ENCODE measurements around the gene PMPCA. TPM values are rescaled to one million over a fixed set of nuclear protein-coding genes. Genes with fewer than 3 reads are reported as not detected.

Gene PMPCA
- total and polyA plus RNA-seq, 2 experiments from 2014 or later = 61.3 to 88.2 TPM

DNA sequence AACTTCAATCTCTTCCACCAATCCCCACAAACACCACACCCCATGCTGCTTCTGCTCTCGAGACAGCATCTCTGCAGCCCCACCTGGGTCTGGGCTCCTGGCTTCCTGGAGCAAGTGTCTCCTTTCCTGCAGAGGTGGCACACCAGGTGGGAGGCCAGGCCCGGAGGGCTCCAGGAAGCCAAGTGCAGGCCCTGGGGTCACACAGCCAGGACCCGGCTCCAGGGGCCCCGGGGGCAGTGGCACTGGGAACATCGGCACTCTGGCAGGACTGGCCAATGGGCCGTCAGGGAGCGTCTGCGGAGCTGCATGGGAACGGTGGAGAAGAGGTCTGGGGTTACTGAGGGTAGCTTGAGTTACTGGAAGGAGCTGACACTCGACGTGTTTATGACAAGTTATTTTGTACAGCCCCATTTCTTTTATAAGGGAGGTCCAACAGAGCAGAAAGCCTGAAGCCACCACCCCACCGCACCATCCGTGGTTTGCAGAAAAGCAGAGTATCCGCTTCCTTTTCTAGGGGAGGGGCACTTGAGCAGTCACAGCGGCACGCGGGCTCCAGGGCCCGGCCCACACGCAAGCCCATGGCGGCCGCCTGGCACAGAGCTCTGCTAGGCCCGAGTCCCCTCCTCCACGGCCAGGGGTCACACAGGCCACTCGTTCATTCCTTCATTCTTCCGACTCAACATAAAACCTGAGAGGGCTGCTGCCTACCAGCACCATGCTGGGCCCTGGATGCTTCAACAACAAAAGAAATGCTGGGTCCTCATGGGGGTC is 43.8 kb downstream of the PMPCA start:
- TF ChIP-seq NANOG (IDR thresholded peaks at IDR 0.05; ENCODE audit: borderline replicate concordance) (no peak), EZH2 (IDR thresholded peaks at IDR 0.05; ENCODE audit: low read depth, unreplicated experiment) (no peak), ETS1 (IDR thresholded peaks at IDR 0.05) (no peak), ZNF114 (CRISPR knock-in tag; IDR thresholded peaks at IDR 0.05) (no peak), EZH2phosphoT487 (IDR thresholded peaks at IDR 0.05; ENCODE audit: unreplicated experiment) (no peak), STAT1 (IDR thresholded peaks at IDR 0.05; ENCODE audit: unreplicated experiment) (no peak), CREB1 (CRISPR knock-in tag; IDR thresholded peaks at IDR 0.05; ENCODE audit: low read depth) (no peak), ZNF331 (CRISPR knock-in tag; IDR thresholded peaks at IDR 0.05; ENCODE audit: low read depth) (no peak), CTCF (conservative IDR thresholded peaks at IDR 0.05; ENCODE audit: low read depth in 2 of 2) (no peak), JUNB (IDR thresholded peaks at IDR 0.05; ENCODE audit: unreplicated experiment) (no peak), ZNF462 (CRISPR knock-in tag; IDR thresholded peaks at IDR 0.05) (no peak), POLR2AphosphoS5 (IDR thresholded peaks at IDR 0.05; ENCODE audit: low read depth) (no peak)
- TF ChIP-seq, protein P1, sequence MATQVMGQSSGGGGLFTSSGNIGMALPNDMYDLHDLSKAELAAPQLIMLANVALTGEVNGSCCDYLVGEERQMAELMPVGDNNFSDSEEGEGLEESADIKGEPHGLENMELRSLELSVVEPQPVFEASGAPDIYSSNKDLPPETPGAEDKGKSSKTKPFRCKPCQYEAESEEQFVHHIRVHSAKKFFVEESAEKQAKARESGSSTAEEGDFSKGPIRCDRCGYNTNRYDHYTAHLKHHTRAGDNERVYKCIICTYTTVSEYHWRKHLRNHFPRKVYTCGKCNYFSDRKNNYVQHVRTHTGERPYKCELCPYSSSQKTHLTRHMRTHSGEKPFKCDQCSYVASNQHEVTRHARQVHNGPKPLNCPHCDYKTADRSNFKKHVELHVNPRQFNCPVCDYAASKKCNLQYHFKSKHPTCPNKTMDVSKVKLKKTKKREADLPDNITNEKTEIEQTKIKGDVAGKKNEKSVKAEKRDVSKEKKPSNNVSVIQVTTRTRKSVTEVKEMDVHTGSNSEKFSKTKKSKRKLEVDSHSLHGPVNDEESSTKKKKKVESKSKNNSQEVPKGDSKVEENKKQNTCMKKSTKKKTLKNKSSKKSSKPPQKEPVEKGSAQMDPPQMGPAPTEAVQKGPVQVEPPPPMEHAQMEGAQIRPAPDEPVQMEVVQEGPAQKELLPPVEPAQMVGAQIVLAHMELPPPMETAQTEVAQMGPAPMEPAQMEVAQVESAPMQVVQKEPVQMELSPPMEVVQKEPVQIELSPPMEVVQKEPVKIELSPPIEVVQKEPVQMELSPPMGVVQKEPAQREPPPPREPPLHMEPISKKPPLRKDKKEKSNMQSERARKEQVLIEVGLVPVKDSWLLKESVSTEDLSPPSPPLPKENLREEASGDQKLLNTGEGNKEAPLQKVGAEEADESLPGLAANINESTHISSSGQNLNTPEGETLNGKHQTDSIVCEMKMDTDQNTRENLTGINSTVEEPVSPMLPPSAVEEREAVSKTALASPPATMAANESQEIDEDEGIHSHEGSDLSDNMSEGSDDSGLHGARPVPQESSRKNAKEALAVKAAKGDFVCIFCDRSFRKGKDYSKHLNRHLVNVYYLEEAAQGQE (IDR thresholded peaks at IDR 0.05; ENCODE audit: unreplicated experiment) = no peak
- no peak for ATAC-seq

More for the DNA sequence above, 43.8 kb downstream of the PMPCA start:
- peaks cover 3% of the 10 kb centered on the region; the same call in 1 of the 2 replicates for H4K20me1 ChIP-seq (replicated peaks; ENCODE audit: insufficient read depth)
- no peak overlapping the region for H3K4me2 ChIP-seq
- H3K27ac ChIP-seq (ENCODE audit: low read depth) = no peak overlapping the region
- H3K36me3 Mint-ChIP-seq (ENCODE audit: low read depth) = peaks cover 83% of the 10 kb centered on the region
- H3K79me2 ChIP-seq (replicated peaks; ENCODE audit: insufficient read depth) = no peaks in the 10 kb centered on the region; the same call in 1 of the 2 replicates
- no peaks in the 10 kb centered on the region for H3K4me1 ChIP-seq (ENCODE audit: insufficient read depth)
- no peak overlapping the region for H3K4me3 Mint-ChIP-seq
- H3K36me3 ChIP-seq (ENCODE audit: insufficient read depth) = peaks cover 24% of the 10 kb centered on the region
- no peaks in the 10 kb centered on the region for H3K4me1 Mint-ChIP-seq
- no peak overlapping the region for H3K4me3 ChIP-seq
- H3K27ac Mint-ChIP-seq = no peak overlapping the region
- no peak overlapping the region for H2AFZ ChIP-seq
- H3K27me3 ChIP-seq (ENCODE audit: insufficient read depth) = no peaks in the 10 kb centered on the region
- no peak for DNase-seq (ENCODE audit: low spot score)
- 0 out of 2 replicates have a peak, but pooled peaks cover 7% of the 10 kb centered on the region for H3F3A ChIP-seq (replicated peaks; ENCODE audit: low read depth)
- no peaks in the 10 kb centered on the region for H3K9me2 ChIP-seq (ENCODE audit: insufficient read depth)
- peaks cover 4% of the 10 kb centered on the region; the same call in 2 of the 3 replicates for H3K9me3 Mint-ChIP-seq
- peaks cover 10% of the 10 kb centered on the region for H3K27me3 Mint-ChIP-seq (ENCODE audit: insufficient read depth, low read depth, poor library complexity)

Data from GM23338 (cell line).